Kidney (tissue), 14 donors: ENCODE measurements around the gene EVI5. TPM values are rescaled to one million over a fixed set of nuclear protein-coding genes. Genes with fewer than 3 reads are reported as not detected.

ENCODE experiments used
- DNase-seq, 5 donors: peaks; one replicate each; pipeline ENCODE4 v3.0.0-alpha.2; 2013 to 2020
- FAIRE-seq: peaks from 2 replicates; lab custom pipeline; 2012; peaks lifted over from hg19 to GRCh38; lab: Jason Lieb, UNC
- H3K27ac ChIP-seq, 2 donors: one replicate each; pipeline ENCODE4 v1.7.0; 2013; ENCODE audit warnings: low read depth in 2 of 2, low read length in 2 of 2, inconsistent platforms in 1 of 2
- H3K27me3 ChIP-seq: one replicate; pipeline ENCODE4 v1.7.1; 2013; ENCODE audit warnings: low read length, inconsistent platforms; ENCODE audit not compliant: control insufficient read depth, insufficient read depth
- H3K36me3 ChIP-seq, 3 donors: one replicate each; pipeline versions ENCODE4 v1.7.0 to v1.7.1; 2013; ENCODE audit warnings: low read length in 3 of 3, control low read depth in 1 of 3, inconsistent platforms in 1 of 3; ENCODE audit not compliant: insufficient read depth in 3 of 3, control insufficient read depth in 2 of 3
- H3K4me1 ChIP-seq, 3 donors: one replicate each; pipeline versions ENCODE4 v1.7.0 to v1.7.1; 2013; ENCODE audit warnings: low read length in 3 of 3, inconsistent platforms in 1 of 3, low read depth in 1 of 3; ENCODE audit not compliant: control insufficient read depth in 2 of 3, insufficient read depth in 2 of 3
- H3K4me3 ChIP-seq, 3 donors: one replicate each; pipeline versions ENCODE4 v1.7.0 to v1.8.1; 2013; ENCODE audit warnings: low read length in 3 of 3, control low read depth in 1 of 3, inconsistent platforms in 1 of 3
- H3K9ac ChIP-seq, 3 donors: one replicate each; pipeline versions ENCODE4 v1.7.0 to v1.7.1; 2013; ENCODE audit warnings: low read length in 3 of 3, control low read depth in 1 of 3, inconsistent platforms in 1 of 3
- H3K9me3 ChIP-seq, 3 donors: one replicate each; pipeline versions ENCODE4 v1.7.0 to v1.7.1; 2013; ENCODE audit warnings: low read length in 3 of 3, control low read depth in 1 of 3, inconsistent platforms in 1 of 3; ENCODE audit not compliant: control insufficient read depth in 2 of 3, insufficient read depth in 1 of 3
- CTCF ChIP-seq: IDR thresholded peaks from 3 replicates; pipeline ENCODE4 v1.5.1; 2012; ENCODE audit warnings: mild to moderate bottlenecking, moderate library complexity, borderline replicate concordance; ENCODE audit not compliant: insufficient read depth; ENCODE audit errors: extremely low read depth
- intact Hi-C: fragments of 100-400 bp; cut with DNase I; formaldehyde crosslinking; loops from one replicate; pipeline ENCODE4 v1.11.1; 2022
- polyA plus RNA-seq: library from polyadenylated mRNA; stranded (reverse); fragments of 350-450 nt; fragmentation: Illumina TruSeq; extraction: RNeasy Lipid Tissue Mini Kit (QIAGEN cat#74804); gene quantifications from one replicate; pipeline ENCODE4 v1.2.3, GENCODE V29; 2014; ENCODE audit warnings: low read depth, low replicate concordance; ENCODE audit not compliant: insufficient read depth
- total RNA-seq: library from RNA; stranded (reverse); fragmentation: NEBNext Ultra II Directional; extraction: Animal tissue kit (Norgen Biotek cat#: 25700); gene quantifications from one replicate; pipeline ENCODE4 v1.2.1, GENCODE V29; 2021
- donor health status: control.
- donor health status: control.
- donor health status: control.
- donor health status: control.
- donor health status: control.
- donor health status: DM: yes; HTN: yes; CAD: no.
- donor health status: Normal renal cell carcinoma (clear cell type).

EVI5 gene
- total and polyA plus RNA-seq, 2 donors from 2014 or later: 3.6 to 36.5 TPM

DNA sequence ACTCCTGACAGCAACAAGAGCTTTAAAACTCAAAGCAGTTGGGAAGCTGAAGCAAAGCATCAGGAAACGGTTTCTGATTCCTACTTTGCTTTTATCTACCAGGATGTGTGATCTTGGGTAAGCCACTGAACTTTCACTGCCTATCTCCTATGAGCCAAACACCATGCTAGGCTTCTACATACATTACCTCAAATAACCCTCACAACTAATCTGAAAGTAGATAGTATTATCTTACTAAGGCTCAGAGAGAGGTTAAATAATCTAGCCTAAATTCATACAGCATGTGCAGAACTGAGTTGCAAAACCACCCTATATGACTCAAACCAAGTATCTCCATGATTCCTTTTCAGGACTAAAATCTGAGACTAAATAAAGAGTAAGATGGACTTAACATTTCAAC, 83.8 kb downstream of the EVI5 start:
- TF ChIP-seq CTCF: no peak
- H3K4me3 ChIP-seq: no peak overlapping the region
- H3K4me1 ChIP-seq: no peaks in the 10 kb centered on the region
- H3K27me3 ChIP-seq: no peaks in the 10 kb centered on the region
- H3K36me3 ChIP-seq: no peaks in the 10 kb centered on the region
- DNase-seq (no peak), FAIRE-seq (no peak)
- H3K9ac ChIP-seq: no peak overlapping the region
- intact Hi-C loops: no loop called here
- no peaks in the 10 kb centered on the region for H3K9me3 ChIP-seq
- H3K27ac ChIP-seq: no peak overlapping the region

DNA sequence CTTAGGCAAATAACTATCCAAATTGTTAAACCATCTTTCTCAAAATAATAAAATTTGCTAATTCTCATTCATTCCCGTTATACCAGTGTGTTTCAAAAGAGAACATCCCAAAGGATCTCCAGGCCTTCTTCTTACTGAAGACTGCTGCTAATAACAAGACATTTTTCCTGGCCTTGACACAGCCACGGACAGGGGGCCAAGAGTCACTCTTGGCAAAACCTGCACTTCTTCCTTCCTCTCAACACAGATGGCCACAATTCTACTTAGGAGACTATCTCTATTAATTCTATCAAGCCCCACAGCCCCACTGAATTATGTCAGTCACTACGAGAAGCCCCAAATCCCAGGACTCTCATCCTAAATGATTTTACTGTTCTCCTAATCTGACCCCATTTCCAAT, 86.0 kb downstream of the EVI5 start:
- FAIRE-seq: no peak

DNA sequence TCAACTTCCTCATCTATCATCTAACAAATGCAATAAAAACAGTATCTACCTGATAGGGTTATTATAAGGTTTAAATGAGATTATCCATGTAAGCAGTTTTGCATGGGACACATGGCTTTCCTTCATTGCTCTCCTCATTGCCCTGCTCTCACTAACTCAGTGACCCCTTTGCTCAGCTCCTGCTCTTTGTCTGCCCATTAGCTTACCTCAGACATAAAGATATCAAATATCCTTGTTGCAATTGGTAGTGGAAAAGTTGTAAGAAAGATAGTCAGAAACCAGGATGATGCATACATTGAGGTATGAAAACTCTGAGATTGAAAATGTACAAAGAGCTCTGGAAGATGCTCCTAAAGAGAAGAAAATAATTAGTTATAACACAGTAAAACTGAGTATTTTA, 89.8 kb downstream of the EVI5 start:
- peak in 1 of 5 donors; percentile 12 for DNase-seq
- Histone ChIP-seq H3K9me3 (no peaks in the 10 kb centered on the region), H3K4me3 (no peak overlapping the region), H3K27me3 (no peaks in the 10 kb centered on the region), H3K4me1 (no peaks in the 10 kb centered on the region), H3K36me3 (peaks cover 0 to 6% (median 5%) of the 10 kb centered on the region in 3 donors), H3K9ac (no peak overlapping the region), H3K27ac (no peak overlapping the region)
- no peak for FAIRE-seq
- TF ChIP-seq CTCF: no peak
- intact Hi-C loops: no loop called here

More for the DNA sequence above, 86.0 kb downstream of the EVI5 start:
- Histone ChIP-seq H3K9me3 (no peaks in the 10 kb centered on the region), H3K27me3 (no peaks in the 10 kb centered on the region), H3K9ac (no peak overlapping the region), H3K27ac (no peak overlapping the region), H3K36me3 (peaks cover 0 to 5% (median 3%) of the 10 kb centered on the region in 3 donors), H3K4me1 (no peaks in the 10 kb centered on the region), H3K4me3 (no peak overlapping the region)
- TF ChIP-seq CTCF: no peak
- no peak for DNase-seq
- intact Hi-C loops: no loop called here

DNA sequence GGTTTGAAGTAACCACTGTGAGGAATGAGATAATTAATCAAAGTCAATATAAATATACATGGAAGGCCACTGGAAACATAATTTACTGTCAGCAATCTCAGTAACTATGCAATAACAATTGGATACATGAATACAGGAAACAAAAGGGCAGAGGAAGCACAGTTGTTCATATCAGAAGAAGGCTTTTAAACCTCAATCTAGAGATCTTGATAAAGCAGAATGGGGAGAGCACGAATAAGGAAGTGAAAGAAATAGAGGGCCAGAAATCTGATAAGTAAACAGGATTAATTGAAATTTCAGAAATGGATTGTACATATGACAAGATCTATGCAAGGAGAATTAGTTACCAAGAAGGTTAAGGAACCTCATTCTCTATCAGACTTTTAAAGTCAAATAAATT, 93.0 kb downstream of the EVI5 start:
- intact Hi-C loops: no loop called here
- Histone ChIP-seq H3K36me3 (peaks cover 0 to 6% (median 5%) of the 10 kb centered on the region in 3 donors), H3K4me3 (no peak overlapping the region), H3K27me3 (no peaks in the 10 kb centered on the region), H3K27ac (no peak overlapping the region), H3K4me1 (no peaks in the 10 kb centered on the region), H3K9me3 (no peaks in the 10 kb centered on the region), H3K9ac (no peak overlapping the region)
- no peak for TF ChIP-seq CTCF
- no peak for DNase-seq
- no peak for FAIRE-seq
